Prostate gland (tissue), 2 donors: ENCODE data around the gene MNT. TPM values are rescaled to one million over a fixed set of nuclear protein-coding genes. Genes with fewer than 3 reads are reported as not detected.

Source experiments
- DNase-seq: peaks from one replicate; pipeline ENCODE4 v3.0.0-alpha.2; 2019; ENCODE audit warnings: low spot score
- H3K27ac ChIP-seq, 2 donors: fragments of 200-600 bp; sonication (generic); 2 replicates each; pipeline ENCODE4 v1.5.1; 2017 to 2019
- H3K27me3 ChIP-seq: fragments of 200-600 bp; sonication (generic); replicated peaks from 2 replicates; pipeline ENCODE4 v1.5.1; 2019; ENCODE audit not compliant: insufficient read depth
- H3K36me3 ChIP-seq, 2 donors: fragments of 200-600 bp; sonication (generic); 1 replicate in 1 of 2; 2 replicates in 1 of 2; pipeline versions ENCODE4 v1.5.1 to v1.8.1; 2017 to 2019
- H3K4me1 ChIP-seq: fragments of 200-600 bp; sonication (generic); replicated peaks from 2 replicates; pipeline ENCODE4 v1.5.1; 2019
- H3K4me3 ChIP-seq, 2 donors: fragments of 200-600 bp; sonication (generic); 2 replicates each; pipeline ENCODE4 v1.5.1; 2017 to 2019
- H3K9me3 ChIP-seq: fragments of 200-600 bp; sonication (generic); 2 replicates; pipeline ENCODE4 v1.5.1; 2017
- CTCF ChIP-seq, 4 experiments: fragments of 200-600 bp in 2 of 4; fragments of 450-650 bp in 2 of 4; sonication (generic) in 2 of 4; IDR thresholded peaks; 1 replicate in 3 of 4; 2 replicates in 1 of 4; pipeline ENCODE4 v1.5.1; 2016 to 2019; ENCODE audit warnings: antibody characterized with exemption in 4 of 4, mild to moderate bottlenecking in 2 of 4, moderate library complexity in 2 of 4
- POLR2A ChIP-seq: fragments of 450-650 bp; IDR thresholded peaks from one replicate; pipeline ENCODE4 v1.6.1; 2016; ENCODE audit warnings: antibody characterized with exemption, mild to moderate bottlenecking
- POLR2AphosphoS5 ChIP-seq: sonication (generic); formaldehyde crosslinking; IDR thresholded peaks from one replicate; pipeline ENCODE4 v1.6.1; 2017; ENCODE audit warnings: antibody characterized with exemption
- WGBS: methylation state at CpG from one replicate; pipeline ENCODE4 v1.1.5; 2018; 5-methylcytosine and 5-hydroxymethylcytosine counted together
- intact Hi-C: fragments of 100-400 bp; cut with DNase I; formaldehyde crosslinking; loops from one replicate; pipeline ENCODE4 v1.14.2; 2022
- total RNA-seq, 2 donors: library from RNA; depleted of rRNA; stranded (reverse); fragments of >200 nt; gene quantifications; one replicate each; pipeline ENCODE4 v1.1.0, GENCODE V29; 2016

The MNT gene
- total RNA-seq, 2 donors from 2014 or later: 14.8 to 32.0 TPM

- Histone ChIP-seq H3K27ac (peak overlapping the region; percentile 97 to 99), H3K4me3 (peak overlapping the region in 1 of 2 donors; percentile 83), H3K36me3 (peaks cover 9 to 11% of the 10 kb centered on the region in 2 donors), H3K9me3 (no peaks in the 10 kb centered on the region), H3K27me3 (no peaks in the 10 kb centered on the region), H3K4me1 (peaks cover 36% of the 10 kb centered on the region)
- intact Hi-C loops: loop anchor here (10.0 kb wide), 1 partner anchor 337 kb away; the partner anchor contains the start of gene HIC1
- TF ChIP-seq POLR2A (no peak), POLR2AphosphoS5 (no peak), CTCF (IDR thresholded peaks at IDR 0.05) (no peak)
- 74% methylated on average over 18 of the region's 18 CpGs for WGBS
- DNase-seq: no peak
Measured at GRCh38 chr17:2391597-2392251, 9.1 kb downstream of the MNT start.

- peaks cover 10 to 12% of the 10 kb centered on the region in 2 donors for H3K36me3 ChIP-seq
- DNase-seq: no peak
- peaks cover 23% of the 10 kb centered on the region for H3K4me1 ChIP-seq
- 76% methylated on average over 12 of the region's 12 CpGs for WGBS
- H3K27ac ChIP-seq: no peak overlapping the region
- H3K4me3 ChIP-seq: no peak overlapping the region
- TF ChIP-seq POLR2AphosphoS5: no peak
- TF ChIP-seq POLR2A: no peak
- no peak for TF ChIP-seq CTCF (IDR thresholded peaks at IDR 0.05)
- intact Hi-C loops: loop anchor here (10.0 kb wide), 1 partner anchor 336 kb away; the partner anchor contains the start of gene HIC1
- no peaks in the 10 kb centered on the region for H3K9me3 ChIP-seq
- H3K27me3 ChIP-seq: no peaks in the 10 kb centered on the region
Measured at GRCh38 chr17:2390199-2390836, 10.5 kb downstream of the MNT start.

- WGBS: 84% methylated on average over 15 of the region's 15 CpGs
- H3K36me3 ChIP-seq: peaks cover 10 to 12% of the 10 kb centered on the region in 2 donors
- peaks cover 15% of the 10 kb centered on the region for H3K4me1 ChIP-seq
Measured at GRCh38 chr17:2388683-2389055, 12.2 kb downstream of the MNT start.

GRCh38 chr17:2388020-2388682, 12.7 kb downstream of the MNT start:
- WGBS: 87% methylated on average over 21 of the region's 21 CpGs
- H3K4me1 ChIP-seq: peaks cover 20% of the 10 kb centered on the region
- no peak overlapping the region for H3K27ac ChIP-seq
- intact Hi-C loops: no loop called here
- H3K9me3 ChIP-seq: no peaks in the 10 kb centered on the region
- H3K27me3 ChIP-seq: no peaks in the 10 kb centered on the region
- peaks cover 10 to 12% of the 10 kb centered on the region in 2 donors for H3K36me3 ChIP-seq
- no peak overlapping the region for H3K4me3 ChIP-seq
- DNase-seq: no peak
- TF ChIP-seq CTCF (IDR thresholded peaks at IDR 0.05) (no peak), POLR2AphosphoS5 (no peak), POLR2A (no peak)

More at GRCh38 chr17:2388683-2389055, 12.2 kb downstream of the MNT start:
- Histone ChIP-seq H3K4me3 (no peak overlapping the region), H3K27ac (no peak overlapping the region), H3K9me3 (no peaks in the 10 kb centered on the region), H3K27me3 (no peaks in the 10 kb centered on the region)
- intact Hi-C loops: no loop called here
- DNase-seq: no peak
- TF ChIP-seq POLR2A (no peak), POLR2AphosphoS5 (no peak), CTCF (IDR thresholded peaks at IDR 0.05) (no peak)
